Natural killer cell treated with Interleukin-12 subunit alpha and Interleukin-12 subunit beta and Interleukin-15 and Interleukin-18, amount 100 ng/mL, for 72 hours (primary cell): ENCODE measurements around the gene IQSEC1. TPM values are rescaled to one million over a fixed set of nuclear protein-coding genes. Genes with fewer than 3 reads are reported as not detected.

Experiments used
- ATAC-seq, 2 donors: fragments of 150-1000 bp; cut with Tn5 transposase in 1 of 2; sonication (Bioruptor Pico), chemical (Tn5 transposase) in 1 of 2; 2 replicates each; pipeline ENCODE4 v1.10.0; 2021
- DNase-seq: peaks from one replicate; pipeline ENCODE4 v3.0.0; 2022; ENCODE audit warnings: low spot score
- H3K27ac Mint-ChIP-seq, 2 donors: 1 replicate in 1 of 2; 2 replicates in 1 of 2; pipeline ENCODE4 v1.8.0; 2022; ENCODE audit warnings: mixed read lengths in 2 of 2, mild to moderate bottlenecking in 1 of 2, moderate library complexity in 1 of 2
- H3K27me3 Mint-ChIP-seq, 2 donors: 1 replicate in 1 of 2; 2 replicates in 1 of 2; pipeline ENCODE4 v1.8.0; 2022; ENCODE audit warnings: mixed read lengths in 2 of 2
- H3K36me3 Mint-ChIP-seq: one replicate; pipeline ENCODE4 v1.8.0; 2022; ENCODE audit warnings: mixed read lengths
- H3K4me1 Mint-ChIP-seq, 2 donors: 1 replicate in 1 of 2; 2 replicates in 1 of 2; pipeline ENCODE4 v1.8.0; 2022; ENCODE audit warnings: low read depth in 2 of 2, mixed read lengths in 2 of 2, mild to moderate bottlenecking in 1 of 2
- H3K4me3 Mint-ChIP-seq: one replicate; pipeline ENCODE4 v1.8.0; 2022; ENCODE audit warnings: mixed read lengths
- H3K9me3 Mint-ChIP-seq: 2 replicates; pipeline ENCODE4 v1.8.0; 2022; ENCODE audit warnings: mixed read lengths
- total RNA-seq, 2 donors: library from RNA; stranded (reverse); gene quantifications; one replicate each; pipeline ENCODE4 v1.2.3, GENCODE V29; 2022

Gene IQSEC1
- total RNA-seq, 2 donors from 2014 or later = 93.7 to 95.8 TPM

GRCh38 chr3:12902181-12902999 is 170.8 kb downstream of the IQSEC1 start:
- Mint-ChIP-seq H3K36me3 (no peaks in the 10 kb centered on the region), H3K27ac (no peak overlapping the region), H3K9me3 (no peaks in the 10 kb centered on the region), H3K27me3 (no peaks in the 10 kb centered on the region), H3K4me1 (peaks cover 0 to 23% of the 10 kb centered on the region in 2 donors), H3K4me3 (no peak overlapping the region)
- no peak for DNase-seq
- ATAC-seq = no peak

GRCh38 chr3:12901623-12902045 is 171.6 kb downstream of the IQSEC1 start:
- DNase-seq = no peak
- no peak for ATAC-seq
- Mint-ChIP-seq H3K4me1 (peaks cover 0 to 23% of the 10 kb centered on the region in 2 donors), H3K9me3 (no peaks in the 10 kb centered on the region), H3K4me3 (no peak overlapping the region), H3K27me3 (no peaks in the 10 kb centered on the region), H3K36me3 (no peaks in the 10 kb centered on the region), H3K27ac (no peak overlapping the region)

GRCh38 chr3:12900885-12901411 is 172.3 kb downstream of the IQSEC1 start:
- peaks cover 0 to 20% of the 10 kb centered on the region in 2 donors for H3K4me1 Mint-ChIP-seq
- no peak for DNase-seq
- H3K27me3 Mint-ChIP-seq = no peaks in the 10 kb centered on the region
- H3K4me3 Mint-ChIP-seq = no peak overlapping the region
- no peaks in the 10 kb centered on the region for H3K9me3 Mint-ChIP-seq
- no peaks in the 10 kb centered on the region for H3K36me3 Mint-ChIP-seq
- no peak overlapping the region for H3K27ac Mint-ChIP-seq
- ATAC-seq = no peak

GRCh38 chr3:12898965-12899755 is 174.1 kb downstream of the IQSEC1 start:
- no peak overlapping the region for H3K4me3 Mint-ChIP-seq
- no peaks in the 10 kb centered on the region for H3K9me3 Mint-ChIP-seq
- no peaks in the 10 kb centered on the region for H3K27me3 Mint-ChIP-seq
- H3K27ac Mint-ChIP-seq = no peak overlapping the region
- H3K36me3 Mint-ChIP-seq = no peaks in the 10 kb centered on the region
- DNase-seq = no peak
- no peak for ATAC-seq
- H3K4me1 Mint-ChIP-seq = peaks cover 9 to 21% of the 10 kb centered on the region in 2 donors

- no peak overlapping the region for H3K27ac Mint-ChIP-seq
- no peaks in the 10 kb centered on the region for H3K27me3 Mint-ChIP-seq
Measured at GRCh38 chr3:12898290-12898964, 174.8 kb downstream of the IQSEC1 start.

GRCh38 chr3:12897381-12898289 is 175.6 kb downstream of the IQSEC1 start:
- Mint-ChIP-seq H3K27me3 (no peaks in the 10 kb centered on the region), H3K4me3 (no peak overlapping the region), H3K4me1 (peaks cover 9 to 21% of the 10 kb centered on the region in 2 donors), H3K9me3 (no peaks in the 10 kb centered on the region), H3K36me3 (no peaks in the 10 kb centered on the region), H3K27ac (peak overlapping the region in 1 of 2 donors; percentile 47)
- ATAC-seq (no peak), DNase-seq (no peak)

More at GRCh38 chr3:12898290-12898964, 174.8 kb downstream of the IQSEC1 start:
- Mint-ChIP-seq H3K9me3 (no peaks in the 10 kb centered on the region), H3K4me1 (peaks cover 9 to 19% of the 10 kb centered on the region in 2 donors), H3K36me3 (no peaks in the 10 kb centered on the region), H3K4me3 (no peak overlapping the region)
- ATAC-seq = no peak
- DNase-seq = no peak

GRCh38 chr3:12896063-12896985 is 176.9 kb downstream of the IQSEC1 start:
- peaks cover 15 to 16% of the 10 kb centered on the region in 2 donors for H3K4me1 Mint-ChIP-seq
- peaks cover under 1 to 4% of the 10 kb centered on the region in 2 donors for H3K27me3 Mint-ChIP-seq
- no peak for DNase-seq
- peak overlapping the region in 1 of 2 donors; percentile 47 for H3K27ac Mint-ChIP-seq
- H3K36me3 Mint-ChIP-seq = no peaks in the 10 kb centered on the region
- no peaks in the 10 kb centered on the region for H3K9me3 Mint-ChIP-seq
- ATAC-seq = no peak
- no peak overlapping the region for H3K4me3 Mint-ChIP-seq

- H3K27me3 Mint-ChIP-seq = peaks cover 8 to 10% of the 10 kb centered on the region in 2 donors
- H3K4me1 Mint-ChIP-seq = peaks cover 19 to 20% of the 10 kb centered on the region in 2 donors
Measured at GRCh38 chr3:12895391-12896062, 177.7 kb downstream of the IQSEC1 start.

GRCh38 chr3:12894629-12895028 is 178.6 kb downstream of the IQSEC1 start:
- H3K27ac Mint-ChIP-seq = peak overlapping the region in 1 of 2 donors; percentile 38
- peaks cover 19 to 20% of the 10 kb centered on the region in 2 donors for H3K4me1 Mint-ChIP-seq
- no peak overlapping the region for H3K4me3 Mint-ChIP-seq
- ATAC-seq (no peak), DNase-seq (no peak)
- H3K9me3 Mint-ChIP-seq = no peaks in the 10 kb centered on the region
- no peaks in the 10 kb centered on the region for H3K36me3 Mint-ChIP-seq
- H3K27me3 Mint-ChIP-seq = peaks cover 16 to 17% of the 10 kb centered on the region in 2 donors

More at GRCh38 chr3:12895391-12896062, 177.7 kb downstream of the IQSEC1 start:
- no peak overlapping the region for H3K4me3 Mint-ChIP-seq
- H3K36me3 Mint-ChIP-seq = no peaks in the 10 kb centered on the region
- H3K27ac Mint-ChIP-seq = peak overlapping the region; percentile 38
- DNase-seq = no peak
- peak in 1 of 2 donors; percentile 25 for ATAC-seq
- H3K9me3 Mint-ChIP-seq = no peaks in the 10 kb centered on the region

GRCh38 chr3:12893852-12894251 is 179.4 kb downstream of the IQSEC1 start:
- Mint-ChIP-seq H3K4me3 (no peak overlapping the region), H3K9me3 (no peaks in the 10 kb centered on the region), H3K4me1 (peaks cover 19 to 20% of the 10 kb centered on the region in 2 donors), H3K36me3 (no peaks in the 10 kb centered on the region), H3K27me3 (peaks cover 16 to 20% of the 10 kb centered on the region in 2 donors), H3K27ac (no peak overlapping the region)
- ATAC-seq (no peak), DNase-seq (no peak)

GRCh38 chr3:12893247-12893646 is 180.0 kb downstream of the IQSEC1 start:
- no peaks in the 10 kb centered on the region for H3K36me3 Mint-ChIP-seq
- peaks cover 19 to 20% of the 10 kb centered on the region in 2 donors for H3K4me1 Mint-ChIP-seq
- DNase-seq = no peak
- H3K27ac Mint-ChIP-seq = no peak overlapping the region
- H3K27me3 Mint-ChIP-seq = peaks cover 16 to 26% of the 10 kb centered on the region in 2 donors
- no peak for ATAC-seq
- no peak overlapping the region for H3K4me3 Mint-ChIP-seq
- H3K9me3 Mint-ChIP-seq = no peaks in the 10 kb centered on the region
